Endothelial cell of umbilical vein (primary cell): ENCODE results near the gene ZBTB8A.

Experiments used
- EZH2 ChIP-seq: IDR thresholded peaks from 2 replicates; pipeline ENCODE4 v1.6.1; 2012; ENCODE audit warnings: borderline replicate concordance, low read depth, mild to moderate bottlenecking, moderate library complexity, low read length, inconsistent platforms; ENCODE audit not compliant: severe bottlenecking
- FOS ChIP-seq: IDR thresholded peaks from 2 replicates; pipeline ENCODE4 v1.6.1; 2011; ENCODE audit warnings: mild to moderate bottlenecking, low read length, moderate library complexity, borderline replicate concordance; ENCODE audit not compliant: insufficient read depth
- POLR2A ChIP-seq: IDR thresholded peaks from 2 replicates; pipeline ENCODE4 v1.6.1; 2012; ENCODE audit warnings: low read depth, mild to moderate bottlenecking, control low read depth, low read length
- POLR2AphosphoS5 ChIP-seq: IDR thresholded peaks from 2 replicates; pipeline ENCODE4 v1.6.1; 2012; ENCODE audit warnings: low read depth, mild to moderate bottlenecking, control low read depth, low read length, moderate library complexity; ENCODE audit not compliant: insufficient read depth
- TF ChIP-seq, protein P1 (sequence below), 2 donors: IDR thresholded peaks; 1 replicate in 1 of 2; 2 replicates in 1 of 2; pipeline ENCODE4 v1.5.1; 2011; ENCODE audit warnings: low read length in 2 of 2, mild to moderate bottlenecking in 2 of 2, moderate library complexity in 2 of 2, control low read depth in 1 of 2, inconsistent platforms in 1 of 2, low read depth in 1 of 2; ENCODE audit not compliant: insufficient read depth in 1 of 2; ENCODE audit errors: extremely low read depth in 1 of 2

DNA sequence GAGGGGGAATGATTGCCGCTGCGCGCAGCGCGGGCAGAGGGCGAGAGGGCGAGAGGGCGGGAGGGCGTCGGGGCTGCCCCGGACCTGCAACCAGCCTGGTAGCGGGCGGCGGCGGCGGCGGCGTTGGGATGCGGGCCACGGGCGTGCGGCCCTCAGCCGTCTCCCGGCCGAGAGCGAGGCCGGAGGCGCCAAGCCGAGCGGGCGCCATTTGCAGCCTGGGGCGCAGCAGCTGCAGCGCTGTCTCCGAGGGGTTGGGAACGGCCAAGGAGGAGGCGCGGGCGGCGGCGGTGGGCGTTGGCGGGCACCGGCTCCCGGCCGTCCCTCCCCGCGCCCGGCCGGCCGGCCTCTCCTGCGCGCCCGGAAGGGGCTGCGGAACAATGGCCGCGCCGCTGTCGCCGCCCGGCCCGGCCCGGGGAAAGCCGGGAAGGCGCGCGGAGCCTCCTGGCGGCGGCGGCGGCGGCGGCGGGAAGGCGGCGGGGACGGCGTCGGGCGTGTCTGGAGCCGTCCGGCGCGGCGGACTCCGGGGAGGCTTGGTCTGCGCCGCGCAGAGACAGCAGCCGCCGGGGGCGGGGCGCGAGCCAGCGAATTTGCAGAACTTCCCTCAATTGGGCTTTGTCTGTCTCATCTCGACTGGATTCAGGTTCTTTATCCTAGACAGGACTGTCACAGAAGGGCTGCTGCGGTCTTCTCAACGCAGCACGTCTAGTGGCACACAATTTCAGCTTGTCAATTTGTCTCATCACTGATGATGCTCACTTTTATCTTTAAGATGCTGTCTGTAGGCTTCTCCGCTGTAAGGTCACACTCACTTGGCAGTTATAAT, 38.6 kb upstream of the ZBTB8A start:
- TF ChIP-seq POLR2A (peak; percentile 73), POLR2AphosphoS5 (peak; percentile 53), EZH2 (no peak), FOS (no peak)
- TF ChIP-seq, protein P1, sequence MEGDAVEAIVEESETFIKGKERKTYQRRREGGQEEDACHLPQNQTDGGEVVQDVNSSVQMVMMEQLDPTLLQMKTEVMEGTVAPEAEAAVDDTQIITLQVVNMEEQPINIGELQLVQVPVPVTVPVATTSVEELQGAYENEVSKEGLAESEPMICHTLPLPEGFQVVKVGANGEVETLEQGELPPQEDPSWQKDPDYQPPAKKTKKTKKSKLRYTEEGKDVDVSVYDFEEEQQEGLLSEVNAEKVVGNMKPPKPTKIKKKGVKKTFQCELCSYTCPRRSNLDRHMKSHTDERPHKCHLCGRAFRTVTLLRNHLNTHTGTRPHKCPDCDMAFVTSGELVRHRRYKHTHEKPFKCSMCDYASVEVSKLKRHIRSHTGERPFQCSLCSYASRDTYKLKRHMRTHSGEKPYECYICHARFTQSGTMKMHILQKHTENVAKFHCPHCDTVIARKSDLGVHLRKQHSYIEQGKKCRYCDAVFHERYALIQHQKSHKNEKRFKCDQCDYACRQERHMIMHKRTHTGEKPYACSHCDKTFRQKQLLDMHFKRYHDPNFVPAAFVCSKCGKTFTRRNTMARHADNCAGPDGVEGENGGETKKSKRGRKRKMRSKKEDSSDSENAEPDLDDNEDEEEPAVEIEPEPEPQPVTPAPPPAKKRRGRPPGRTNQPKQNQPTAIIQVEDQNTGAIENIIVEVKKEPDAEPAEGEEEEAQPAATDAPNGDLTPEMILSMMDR (IDR thresholded peaks at IDR 0.05; ENCODE audit: extremely low read depth in 1 of 2, insufficient read depth in 1 of 2, low read depth in 1 of 2, low read length in 2 of 2), result no peak
